GM18867 (cell line): ENCODE measurements around the gene HYOU1.
"Not testable (repeated sequence)": the region's sequence is repeated elsewhere in the genome, so short reads cannot be mapped to it uniquely, and the experiment has no call there.

Experiments used
- ATAC-seq: cut with Tn5 transposase; IDR thresholded peaks from one replicate; pipeline ENCODE4 v1.9.1; 2021; ENCODE audit warnings: mild to moderate bottlenecking, moderate library complexity; ENCODE audit not compliant: unreplicated experiment

The HYOU1 gene, protein sequence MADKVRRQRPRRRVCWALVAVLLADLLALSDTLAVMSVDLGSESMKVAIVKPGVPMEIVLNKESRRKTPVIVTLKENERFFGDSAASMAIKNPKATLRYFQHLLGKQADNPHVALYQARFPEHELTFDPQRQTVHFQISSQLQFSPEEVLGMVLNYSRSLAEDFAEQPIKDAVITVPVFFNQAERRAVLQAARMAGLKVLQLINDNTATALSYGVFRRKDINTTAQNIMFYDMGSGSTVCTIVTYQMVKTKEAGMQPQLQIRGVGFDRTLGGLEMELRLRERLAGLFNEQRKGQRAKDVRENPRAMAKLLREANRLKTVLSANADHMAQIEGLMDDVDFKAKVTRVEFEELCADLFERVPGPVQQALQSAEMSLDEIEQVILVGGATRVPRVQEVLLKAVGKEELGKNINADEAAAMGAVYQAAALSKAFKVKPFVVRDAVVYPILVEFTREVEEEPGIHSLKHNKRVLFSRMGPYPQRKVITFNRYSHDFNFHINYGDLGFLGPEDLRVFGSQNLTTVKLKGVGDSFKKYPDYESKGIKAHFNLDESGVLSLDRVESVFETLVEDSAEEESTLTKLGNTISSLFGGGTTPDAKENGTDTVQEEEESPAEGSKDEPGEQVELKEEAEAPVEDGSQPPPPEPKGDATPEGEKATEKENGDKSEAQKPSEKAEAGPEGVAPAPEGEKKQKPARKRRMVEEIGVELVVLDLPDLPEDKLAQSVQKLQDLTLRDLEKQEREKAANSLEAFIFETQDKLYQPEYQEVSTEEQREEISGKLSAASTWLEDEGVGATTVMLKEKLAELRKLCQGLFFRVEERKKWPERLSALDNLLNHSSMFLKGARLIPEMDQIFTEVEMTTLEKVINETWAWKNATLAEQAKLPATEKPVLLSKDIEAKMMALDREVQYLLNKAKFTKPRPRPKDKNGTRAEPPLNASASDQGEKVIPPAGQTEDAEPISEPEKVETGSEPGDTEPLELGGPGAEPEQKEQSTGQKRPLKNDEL

GRCh38 chr11:119057000-119057769 is at the start of gene HYOU1:
TSS of gene HYOU1 (minus strand) at chr11:119057205. CDS start at chr11:119056160, 1,045 bp downstream.
- ATAC-seq = peak; percentile 90

DNA sequence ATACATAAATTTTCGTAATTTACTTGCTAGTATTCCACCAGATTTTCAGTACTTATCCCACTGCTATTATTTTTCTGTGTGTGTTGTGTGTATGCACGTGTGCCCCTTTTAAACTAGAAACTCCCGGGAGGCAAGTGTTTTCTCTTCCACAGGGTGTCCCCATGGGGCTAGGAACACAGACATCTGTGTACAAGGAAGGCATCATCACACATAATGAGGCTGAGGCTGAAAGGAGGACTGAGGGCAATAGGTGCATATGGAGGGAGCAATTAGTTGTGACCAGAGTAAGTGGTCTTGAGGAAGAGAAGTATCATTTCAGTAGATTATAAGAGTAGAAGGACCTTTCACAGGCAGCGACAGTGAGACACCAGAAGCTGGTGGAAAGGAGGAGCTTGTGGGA is 46.8 kb upstream of the HYOU1 start:
- ATAC-seq = no peak

GRCh38 chr11:119103161-119103664 is 46.2 kb upstream of the HYOU1 start:
- ATAC-seq = not testable (repeated sequence)

GRCh38 chr11:119101759-119102423 is 44.9 kb upstream of the HYOU1 start, which contains the start of gene DPAGT1:
TSS of gene DPAGT1 (minus strand) at chr11:119101853. CDS start at chr11:119101655, 198 bp downstream.
- peak; percentile 81 for ATAC-seq

- peak; percentile 19 for ATAC-seq
Observed at GRCh38 chr11:119100994-119101758, 44.2 kb upstream of the HYOU1 start.

DNA sequence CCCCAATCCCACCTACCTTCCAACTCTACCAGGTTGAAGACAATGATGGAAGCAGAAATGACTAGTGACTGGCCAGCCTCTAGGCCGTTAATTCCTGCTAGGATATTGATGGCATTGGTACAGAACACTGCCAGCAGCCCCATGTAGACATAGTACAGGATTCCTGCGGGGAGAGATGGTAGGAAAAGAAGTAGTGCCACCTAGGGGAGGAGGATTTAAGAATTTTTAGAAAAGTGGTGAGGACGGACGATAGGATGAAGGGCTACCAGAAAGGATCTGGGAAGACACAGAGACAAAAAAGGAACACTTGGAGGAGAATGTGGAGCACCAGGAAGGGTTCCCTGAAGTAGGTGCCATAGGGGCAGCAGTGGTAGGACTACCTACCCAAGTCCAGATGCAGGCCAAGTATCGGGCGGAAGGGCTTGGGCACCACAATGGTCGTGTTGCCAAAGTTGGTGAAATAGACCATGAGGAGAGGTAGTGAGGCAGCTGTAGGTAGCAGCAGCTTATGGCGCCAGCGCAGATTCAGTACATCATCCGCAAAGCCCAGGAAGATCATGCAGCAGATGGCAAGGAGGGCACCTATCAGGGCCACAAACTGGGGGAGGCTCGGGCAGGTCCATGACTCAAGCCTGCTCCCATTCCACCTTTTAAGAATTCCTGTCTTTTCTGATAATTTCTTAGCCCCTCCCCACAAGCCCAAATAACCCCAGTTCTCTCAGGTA is 43.4 kb upstream of the HYOU1 start:
- ATAC-seq = no peak

GRCh38 chr11:119099711-119100110 is 42.7 kb upstream of the HYOU1 start:
- ATAC-seq = no peak

DNA sequence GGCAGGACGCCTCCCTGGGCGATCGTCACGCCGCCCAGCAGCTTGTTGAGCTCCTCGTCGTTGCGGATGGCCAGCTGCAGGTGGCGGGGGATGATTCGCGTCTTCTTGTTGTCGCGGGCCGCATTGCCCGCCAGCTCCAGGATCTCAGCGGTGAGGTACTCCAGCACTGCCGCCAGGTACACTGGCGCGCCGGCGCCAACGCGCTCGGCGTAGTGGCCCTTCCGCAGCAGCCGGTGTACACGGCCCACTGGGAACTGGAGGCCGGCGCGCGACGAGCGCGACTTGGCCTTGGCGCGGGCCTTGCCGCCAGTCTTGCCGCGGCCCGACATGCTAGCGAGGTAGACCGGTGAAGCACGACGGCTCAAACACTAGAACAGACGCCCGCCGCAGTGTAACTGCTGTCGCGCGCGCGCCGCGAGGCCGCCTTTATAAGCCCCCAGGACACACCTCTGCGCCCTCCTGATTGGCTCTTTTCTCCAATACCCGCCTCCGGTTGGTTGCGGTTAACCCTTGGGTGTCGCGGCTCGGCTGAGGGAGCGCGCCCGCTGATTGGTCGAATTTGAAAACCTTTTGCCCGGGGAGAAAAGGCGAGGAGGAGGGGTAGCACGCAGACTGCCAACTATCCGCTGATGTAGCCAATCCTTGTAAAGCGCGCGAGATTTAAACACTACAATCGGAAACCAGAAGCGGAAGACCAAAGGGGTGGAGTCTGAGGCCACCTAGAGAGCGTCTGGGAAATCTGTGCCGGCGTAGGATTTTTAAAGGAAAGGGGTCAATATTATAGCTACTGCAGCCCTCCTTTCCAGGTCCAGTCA is 38.3 kb upstream of the HYOU1 start:
- ATAC-seq = peak; percentile 79

DNA sequence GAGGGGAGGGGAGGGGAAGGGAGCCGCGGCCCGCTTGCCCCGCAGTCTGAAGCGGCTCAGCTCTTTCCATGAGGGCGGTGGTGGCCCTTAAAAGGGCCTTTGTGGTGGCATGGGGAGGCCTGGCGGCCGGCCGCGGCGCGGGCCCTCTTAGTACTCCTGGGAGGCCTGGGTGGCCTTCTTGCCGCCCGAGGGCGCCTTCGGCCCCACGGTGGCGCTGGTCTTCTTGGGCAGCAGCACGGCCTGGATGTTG is 37.7 kb upstream of the HYOU1 start:
- peak; percentile 37 for ATAC-seq

- peak; percentile 2 for ATAC-seq
Observed at GRCh38 chr11:119093942-119094815, 37.2 kb upstream of the HYOU1 start.

- ATAC-seq = no peak
Observed at GRCh38 chr11:119092880-119093842, 36.2 kb upstream of the HYOU1 start.

- ATAC-seq = no peak
Observed at GRCh38 chr11:119091966-119092879, 35.2 kb upstream of the HYOU1 start.

GRCh38 chr11:119091178-119091577 is 34.2 kb upstream of the HYOU1 start:
- ATAC-seq = no peak

- no peak for ATAC-seq
Observed at GRCh38 chr11:119089319-119089718, 32.3 kb upstream of the HYOU1 start.

DNA sequence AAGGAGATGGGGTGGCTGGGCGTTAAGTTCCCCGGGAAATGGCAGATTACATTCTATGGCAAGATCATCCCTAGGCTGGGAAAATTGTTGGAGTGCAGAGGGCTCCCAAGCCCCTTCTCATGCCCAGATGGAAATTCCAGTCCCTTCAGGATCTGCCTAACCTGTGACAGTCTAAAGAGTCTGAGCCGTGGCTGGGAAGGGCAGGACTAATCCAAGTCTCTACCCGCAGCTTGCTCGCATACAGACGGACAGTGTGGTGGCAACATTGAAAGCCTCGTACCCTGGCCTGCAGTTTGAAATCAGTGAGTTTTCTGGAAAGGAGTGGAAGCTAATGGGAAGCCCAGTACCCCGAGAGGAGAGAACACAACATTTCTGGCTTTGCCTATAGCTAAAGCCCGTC is 31.4 kb upstream of the HYOU1 start:
- no peak for ATAC-seq
